ENCODE data around the gene GGA2.

Gene GGA2

DNA sequence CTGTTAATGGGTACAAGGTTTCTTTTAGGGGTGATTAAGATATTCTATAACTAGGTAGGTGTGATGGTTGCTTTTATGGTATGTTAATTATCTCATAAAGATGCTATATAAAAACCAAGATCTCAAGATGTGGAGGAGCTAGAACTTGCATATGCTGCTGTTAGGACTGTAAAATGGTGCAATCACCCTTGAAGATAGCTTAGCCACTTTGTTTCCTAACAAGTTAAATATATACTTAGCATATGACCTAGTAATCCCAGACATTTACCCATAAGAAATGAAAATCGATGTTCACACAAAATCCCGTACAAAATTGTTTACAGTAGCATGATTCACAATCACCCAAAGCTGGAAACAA lies 25.1 kb downstream of the GGA2 start:
- no peak for TF ChIP-seq YY1 (IDR thresholded peaks at IDR 0.05; ENCODE audit: low read depth)

DNA sequence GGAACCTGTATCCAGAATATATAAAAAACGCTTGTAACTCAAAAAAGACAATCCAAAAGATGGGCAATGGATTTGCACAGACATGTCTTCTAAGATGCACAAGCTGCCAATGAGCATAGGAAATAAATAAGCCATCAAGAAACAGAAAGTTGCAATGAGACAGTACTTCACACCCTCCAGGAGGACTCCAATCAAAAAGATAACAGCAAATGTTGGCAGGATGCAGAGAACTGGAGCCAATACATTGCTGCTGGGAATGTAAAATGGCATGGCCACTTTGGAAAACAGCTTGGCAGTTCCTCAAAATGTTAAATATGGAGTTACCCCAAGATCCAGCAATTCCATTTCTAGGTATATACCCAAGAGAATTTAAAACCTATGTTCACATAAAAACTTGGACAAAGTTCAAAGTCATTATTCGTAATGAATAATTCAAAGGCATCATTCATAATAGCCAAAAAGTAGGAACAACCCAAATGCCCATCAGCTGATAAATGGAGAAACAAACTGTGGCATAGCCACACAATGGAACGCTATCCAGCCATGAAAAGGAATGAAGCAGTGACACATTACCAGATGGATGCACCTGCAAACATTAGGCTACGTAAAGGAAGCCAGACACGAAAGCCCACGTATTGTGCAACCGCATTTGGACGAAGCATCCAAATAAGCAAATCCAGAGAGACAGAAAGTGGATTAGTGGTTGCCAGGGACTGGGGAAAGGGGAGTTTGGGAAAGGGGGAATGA lies 25.6 kb downstream of the GGA2 start:
- no peak for TF ChIP-seq CREB1 (IDR thresholded peaks at IDR 0.05; ENCODE audit: low read depth)
- no peak for TF ChIP-seq EGR1 (IDR thresholded peaks at IDR 0.05)
- TF ChIP-seq, protein P1, sequence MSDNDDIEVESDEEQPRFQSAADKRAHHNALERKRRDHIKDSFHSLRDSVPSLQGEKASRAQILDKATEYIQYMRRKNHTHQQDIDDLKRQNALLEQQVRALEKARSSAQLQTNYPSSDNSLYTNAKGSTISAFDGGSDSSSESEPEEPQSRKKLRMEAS (IDR thresholded peaks at IDR 0.05) = no peak
- no peak for TF ChIP-seq YY1 (IDR thresholded peaks at IDR 0.05; ENCODE audit: low read depth)
- TF ChIP-seq TEAD4 (IDR thresholded peaks at IDR 0.05) = no peak
- no peak for TF ChIP-seq ZBTB7A (IDR thresholded peaks at IDR 0.05; ENCODE audit: low read depth)
- TF ChIP-seq NFIC (IDR thresholded peaks at IDR 0.05) = no peak
- TF ChIP-seq TAF1 (IDR thresholded peaks at IDR 0.05; ENCODE audit: low read depth) = no peak
- TF ChIP-seq FOXM1 (IDR thresholded peaks at IDR 0.05; ENCODE audit: borderline replicate concordance, low read depth) = no peak
- TF ChIP-seq TCF12 (IDR thresholded peaks at IDR 0.05; ENCODE audit: low read depth) = no peak
- TF ChIP-seq CEBPB (IDR thresholded peaks at IDR 0.05) = no peak
- TF ChIP-seq, protein P2, sequence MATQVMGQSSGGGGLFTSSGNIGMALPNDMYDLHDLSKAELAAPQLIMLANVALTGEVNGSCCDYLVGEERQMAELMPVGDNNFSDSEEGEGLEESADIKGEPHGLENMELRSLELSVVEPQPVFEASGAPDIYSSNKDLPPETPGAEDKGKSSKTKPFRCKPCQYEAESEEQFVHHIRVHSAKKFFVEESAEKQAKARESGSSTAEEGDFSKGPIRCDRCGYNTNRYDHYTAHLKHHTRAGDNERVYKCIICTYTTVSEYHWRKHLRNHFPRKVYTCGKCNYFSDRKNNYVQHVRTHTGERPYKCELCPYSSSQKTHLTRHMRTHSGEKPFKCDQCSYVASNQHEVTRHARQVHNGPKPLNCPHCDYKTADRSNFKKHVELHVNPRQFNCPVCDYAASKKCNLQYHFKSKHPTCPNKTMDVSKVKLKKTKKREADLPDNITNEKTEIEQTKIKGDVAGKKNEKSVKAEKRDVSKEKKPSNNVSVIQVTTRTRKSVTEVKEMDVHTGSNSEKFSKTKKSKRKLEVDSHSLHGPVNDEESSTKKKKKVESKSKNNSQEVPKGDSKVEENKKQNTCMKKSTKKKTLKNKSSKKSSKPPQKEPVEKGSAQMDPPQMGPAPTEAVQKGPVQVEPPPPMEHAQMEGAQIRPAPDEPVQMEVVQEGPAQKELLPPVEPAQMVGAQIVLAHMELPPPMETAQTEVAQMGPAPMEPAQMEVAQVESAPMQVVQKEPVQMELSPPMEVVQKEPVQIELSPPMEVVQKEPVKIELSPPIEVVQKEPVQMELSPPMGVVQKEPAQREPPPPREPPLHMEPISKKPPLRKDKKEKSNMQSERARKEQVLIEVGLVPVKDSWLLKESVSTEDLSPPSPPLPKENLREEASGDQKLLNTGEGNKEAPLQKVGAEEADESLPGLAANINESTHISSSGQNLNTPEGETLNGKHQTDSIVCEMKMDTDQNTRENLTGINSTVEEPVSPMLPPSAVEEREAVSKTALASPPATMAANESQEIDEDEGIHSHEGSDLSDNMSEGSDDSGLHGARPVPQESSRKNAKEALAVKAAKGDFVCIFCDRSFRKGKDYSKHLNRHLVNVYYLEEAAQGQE (IDR thresholded peaks at IDR 0.05; ENCODE audit: low read depth) = no peak
- TF ChIP-seq, protein P3, sequence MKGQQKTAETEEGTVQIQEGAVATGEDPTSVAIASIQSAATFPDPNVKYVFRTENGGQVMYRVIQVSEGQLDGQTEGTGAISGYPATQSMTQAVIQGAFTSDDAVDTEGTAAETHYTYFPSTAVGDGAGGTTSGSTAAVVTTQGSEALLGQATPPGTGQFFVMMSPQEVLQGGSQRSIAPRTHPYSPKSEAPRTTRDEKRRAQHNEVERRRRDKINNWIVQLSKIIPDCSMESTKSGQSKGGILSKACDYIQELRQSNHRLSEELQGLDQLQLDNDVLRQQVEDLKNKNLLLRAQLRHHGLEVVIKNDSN (IDR thresholded peaks at IDR 0.05) = no peak
- no peak for TF ChIP-seq EP300 (IDR thresholded peaks at IDR 0.05; ENCODE audit: borderline replicate concordance)

DNA sequence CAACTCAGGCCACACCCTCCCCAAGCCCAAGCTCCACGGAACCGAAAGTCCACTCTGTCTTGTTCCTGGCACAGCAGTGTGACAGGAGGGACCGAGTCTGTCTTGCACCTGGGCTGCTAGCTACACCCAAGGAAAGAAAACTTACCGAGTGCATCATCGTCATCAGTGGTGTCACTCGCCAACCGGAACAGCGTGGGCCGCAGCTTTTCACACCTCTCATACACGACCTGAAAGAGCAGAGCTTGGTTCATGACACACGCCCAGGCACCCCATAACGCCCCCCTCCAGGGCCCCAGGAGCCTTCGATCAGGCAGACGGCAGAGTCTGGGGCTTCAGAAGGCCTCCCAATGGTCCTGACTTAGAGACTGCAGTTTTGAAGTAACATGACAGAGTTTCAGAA lies 27.5 kb downstream of the GGA2 start:
- TF ChIP-seq, protein P1 (IDR thresholded peaks at IDR 0.05) = no peak

DNA sequence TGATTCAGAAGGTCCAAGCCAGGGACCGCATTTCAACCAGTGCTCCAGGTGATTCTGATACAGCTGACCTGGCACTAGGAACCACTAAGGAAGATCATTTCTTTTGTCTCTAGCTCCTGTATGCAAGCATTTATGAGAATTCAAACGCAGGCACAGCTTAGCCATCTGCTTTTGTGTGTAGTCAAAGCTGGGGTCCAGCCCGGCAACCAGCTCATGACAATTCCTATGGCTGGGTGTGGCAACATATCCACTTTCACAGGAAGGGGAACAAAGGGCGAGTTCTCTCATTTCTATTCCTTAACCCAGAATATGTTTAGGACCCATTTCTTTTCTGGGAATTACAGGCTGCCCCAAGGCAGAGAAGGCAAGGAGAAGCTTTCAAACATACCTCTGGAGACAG lies 30.0 kb downstream of the GGA2 start:
- no peak for TF ChIP-seq FOXM1 (IDR thresholded peaks at IDR 0.05; ENCODE audit: borderline replicate concordance, low read depth)
- no peak for TF ChIP-seq TEAD4 (IDR thresholded peaks at IDR 0.05)
- no peak for TF ChIP-seq YY1 (IDR thresholded peaks at IDR 0.05; ENCODE audit: low read depth)
- TF ChIP-seq, protein P3 (IDR thresholded peaks at IDR 0.05) = no peak
- TF ChIP-seq CEBPB (IDR thresholded peaks at IDR 0.05) = no peak
- TF ChIP-seq, protein P2 (IDR thresholded peaks at IDR 0.05; ENCODE audit: low read depth) = no peak
- no peak for TF ChIP-seq EP300 (IDR thresholded peaks at IDR 0.05; ENCODE audit: borderline replicate concordance)
- no peak for TF ChIP-seq CREB1 (IDR thresholded peaks at IDR 0.05; ENCODE audit: low read depth)
- no peak for TF ChIP-seq NFIC (IDR thresholded peaks at IDR 0.05)

DNA sequence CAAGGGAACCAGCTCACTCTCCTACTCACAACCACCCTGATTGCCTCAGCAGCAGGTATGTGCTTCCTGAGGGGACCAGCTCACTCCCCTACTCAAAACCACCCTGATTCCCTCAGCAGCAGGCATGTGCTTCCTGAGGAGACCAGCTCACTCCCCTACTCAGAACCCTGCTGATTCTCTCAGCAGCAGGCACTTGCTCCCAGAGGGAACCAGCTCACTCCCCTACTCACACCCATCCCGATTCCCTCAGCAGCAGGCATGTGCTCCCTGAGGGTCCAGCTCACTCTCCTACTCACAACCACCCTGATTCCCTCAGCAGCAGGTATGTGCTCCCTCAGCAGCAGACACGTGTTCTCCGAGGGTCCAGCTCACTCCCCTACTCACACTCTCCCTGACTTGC lies 31.2 kb downstream of the GGA2 start:
- TF ChIP-seq TEAD4 (IDR thresholded peaks at IDR 0.05) (no peak), ZBTB7A (IDR thresholded peaks at IDR 0.05; ENCODE audit: low read depth) (no peak), EGR1 (IDR thresholded peaks at IDR 0.05) (no peak), CEBPB (IDR thresholded peaks at IDR 0.05) (no peak), YY1 (IDR thresholded peaks at IDR 0.05; ENCODE audit: low read depth) (no peak), CREB1 (IDR thresholded peaks at IDR 0.05; ENCODE audit: low read depth) (no peak), TCF12 (IDR thresholded peaks at IDR 0.05; ENCODE audit: low read depth) (no peak), FOXM1 (IDR thresholded peaks at IDR 0.05; ENCODE audit: borderline replicate concordance, low read depth) (no peak), NFIC (IDR thresholded peaks at IDR 0.05) (no peak), RAD21 (IDR thresholded peaks at IDR 0.05; ENCODE audit: low read depth) (no peak)
- TF ChIP-seq, protein P1 (IDR thresholded peaks at IDR 0.05) = no peak
- TF ChIP-seq, protein P2 (IDR thresholded peaks at IDR 0.05; ENCODE audit: low read depth) = no peak
- TF ChIP-seq, protein P3 (IDR thresholded peaks at IDR 0.05) = no peak
